Erythroblast (primary cell): ENCODE measurements around the gene GABRB1.

Experiments
- GATA1 ChIP-seq: IDR thresholded peaks from 2 replicates; pipeline ENCODE4 v1.6.1; 2011; ENCODE audit warnings: low read depth, mild to moderate bottlenecking, control low read depth, low read length, moderate library complexity
- POLR2A ChIP-seq: IDR thresholded peaks from 2 replicates; pipeline ENCODE4 v1.6.1; 2011; ENCODE audit warnings: mild to moderate bottlenecking, low read length

GRCh38 chr4:47184083-47184482 lies 152.7 kb downstream of the GABRB1 start:
- TF ChIP-seq POLR2A = no peak
- no peak for TF ChIP-seq GATA1
